Adipocyte (in vitro differentiated cells): ENCODE results near the gene WWC2.

Source experiments
- DNase-seq: peaks from one replicate; pipeline ENCODE4 v3.0.0-alpha.2; 2015; ENCODE audit warnings: low read depth
- H3K27me3 ChIP-seq: replicated peaks from 2 replicates; pipeline ENCODE4 v1.7.0; 2013; ENCODE audit warnings: mild to moderate bottlenecking, low read length, moderate library complexity; ENCODE audit not compliant: control insufficient read depth, insufficient read depth
- H3K36me3 ChIP-seq: 2 replicates; pipeline ENCODE4 v1.7.0; 2013; ENCODE audit warnings: low read length, mild to moderate bottlenecking, moderate library complexity; ENCODE audit not compliant: control insufficient read depth, insufficient read depth, severe bottlenecking
- H3K4me1 ChIP-seq: 2 replicates; pipeline ENCODE4 v1.7.0; 2013; ENCODE audit warnings: mild to moderate bottlenecking, low read length, moderate library complexity; ENCODE audit not compliant: control insufficient read depth, insufficient read depth
- H3K4me3 ChIP-seq: 2 replicates; pipeline ENCODE4 v1.7.0; 2013; ENCODE audit warnings: mild to moderate bottlenecking, low read length, moderate library complexity
- H3K9ac ChIP-seq: 2 replicates; pipeline ENCODE4 v1.7.0; 2013; ENCODE audit warnings: mild to moderate bottlenecking, low read length, moderate library complexity
- H3K9me3 ChIP-seq: 2 replicates; pipeline ENCODE4 v1.7.0; 2013; ENCODE audit warnings: mild to moderate bottlenecking, low read length, moderate library complexity; ENCODE audit not compliant: control insufficient read depth

Gene WWC2

DNA sequence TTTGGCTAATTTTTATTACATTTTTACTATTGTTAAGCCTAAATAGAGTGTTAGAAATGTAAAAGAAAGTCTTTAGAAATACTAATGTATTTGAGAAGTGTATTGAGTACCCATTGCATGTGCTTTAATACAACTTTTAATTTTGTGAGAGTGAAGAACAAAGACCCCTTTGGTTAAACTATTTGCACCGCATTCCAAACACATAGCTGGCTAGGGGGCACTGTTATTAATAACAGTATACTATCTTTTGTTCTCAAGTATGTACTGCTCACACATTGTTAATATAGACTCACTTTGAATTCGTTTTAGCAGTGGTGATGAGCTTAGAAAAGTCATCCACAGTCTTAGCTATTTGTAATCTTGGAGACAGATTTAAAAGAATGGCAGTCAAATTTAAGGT is 114.9 kb downstream of the WWC2 start:
- Histone ChIP-seq H3K36me3 (no peaks in the 10 kb centered on the region), H3K9ac (no peak overlapping the region), H3K27me3 (no peaks in the 10 kb centered on the region), H3K4me1 (no peaks in the 10 kb centered on the region), H3K4me3 (no peak overlapping the region), H3K9me3 (no peaks in the 10 kb centered on the region)
- DNase-seq: no peak

DNA sequence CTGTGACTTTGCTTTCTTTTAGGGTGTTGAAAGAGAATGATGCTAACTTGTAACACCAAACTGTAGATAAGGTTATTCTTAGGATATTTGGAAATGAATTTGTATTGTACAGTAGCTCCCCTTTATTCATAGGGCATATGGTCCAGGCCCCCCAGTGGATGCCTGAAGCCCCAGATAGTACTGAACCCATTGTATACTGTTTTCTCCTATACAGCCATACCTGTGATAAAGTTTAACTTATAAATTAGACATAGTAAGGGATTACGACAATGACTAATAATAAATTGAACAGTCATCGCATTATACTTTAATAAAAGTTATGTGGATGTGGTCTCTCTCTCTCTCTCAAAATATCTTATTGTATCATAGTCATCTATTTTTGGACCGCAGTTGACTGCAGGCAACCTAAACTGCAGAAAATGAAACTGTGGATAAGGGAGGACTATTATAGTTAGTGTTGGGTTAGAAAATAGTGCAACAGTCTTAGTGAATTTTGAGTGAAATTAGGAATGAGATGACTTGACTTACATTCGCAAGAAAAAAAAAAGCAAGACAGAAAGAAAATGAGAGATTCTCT is 115.9 kb downstream of the WWC2 start:
- Histone ChIP-seq H3K27me3 (no peaks in the 10 kb centered on the region), H3K9me3 (no peaks in the 10 kb centered on the region), H3K4me3 (no peak overlapping the region), H3K36me3 (no peaks in the 10 kb centered on the region), H3K9ac (no peak overlapping the region), H3K4me1 (peaks cover 4% of the 10 kb centered on the region)
- DNase-seq: no peak

DNA sequence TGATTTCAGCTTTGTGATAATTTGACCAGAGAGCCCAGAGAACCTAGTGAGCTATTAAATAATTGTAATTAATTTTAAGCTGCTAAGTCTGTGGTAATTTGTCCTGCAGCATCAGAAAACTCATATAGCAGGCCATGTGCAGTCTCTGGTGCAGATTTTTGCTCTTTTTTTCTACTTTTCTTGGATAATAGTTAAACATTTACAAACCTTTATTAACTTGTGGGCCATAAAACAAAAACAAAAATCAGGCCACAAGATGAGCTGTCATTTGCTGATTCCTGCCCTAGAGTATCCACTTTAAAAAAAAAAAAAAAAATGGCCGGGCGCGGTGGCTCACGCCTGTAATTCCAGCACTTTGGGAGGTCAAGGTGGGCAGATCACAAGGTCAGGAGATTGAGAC is 121.2 kb downstream of the WWC2 start:
- no peaks in the 10 kb centered on the region for H3K36me3 ChIP-seq
- H3K9me3 ChIP-seq: no peaks in the 10 kb centered on the region
- H3K9ac ChIP-seq: no peak overlapping the region
- no peak overlapping the region for H3K4me3 ChIP-seq
- H3K27me3 ChIP-seq: no peaks in the 10 kb centered on the region
- DNase-seq: no peak
- H3K4me1 ChIP-seq: peaks cover 4% of the 10 kb centered on the region

DNA sequence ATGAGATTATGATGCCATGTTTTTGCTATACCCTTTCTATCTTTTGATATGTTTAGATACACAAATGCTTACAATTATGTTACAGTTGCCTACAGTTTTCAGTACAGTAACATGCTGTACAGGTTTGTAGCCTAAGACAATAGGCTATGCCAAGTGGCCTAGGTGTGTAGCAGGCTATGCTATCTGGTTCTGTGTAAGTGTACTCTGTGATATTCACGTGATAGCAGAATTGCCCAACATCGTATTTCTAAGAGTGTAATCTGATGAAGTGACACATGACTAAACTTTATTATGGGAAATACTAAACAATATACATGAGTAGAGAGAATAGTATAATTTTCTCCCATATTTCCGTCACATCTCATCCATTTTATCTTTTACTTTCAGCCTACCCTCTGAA is 124.0 kb downstream of the WWC2 start:
- Histone ChIP-seq H3K4me1 (peaks cover 4% of the 10 kb centered on the region), H3K27me3 (no peaks in the 10 kb centered on the region), H3K4me3 (no peak overlapping the region), H3K9ac (no peak overlapping the region), H3K36me3 (no peaks in the 10 kb centered on the region), H3K9me3 (no peaks in the 10 kb centered on the region)
- no peak for DNase-seq

DNA sequence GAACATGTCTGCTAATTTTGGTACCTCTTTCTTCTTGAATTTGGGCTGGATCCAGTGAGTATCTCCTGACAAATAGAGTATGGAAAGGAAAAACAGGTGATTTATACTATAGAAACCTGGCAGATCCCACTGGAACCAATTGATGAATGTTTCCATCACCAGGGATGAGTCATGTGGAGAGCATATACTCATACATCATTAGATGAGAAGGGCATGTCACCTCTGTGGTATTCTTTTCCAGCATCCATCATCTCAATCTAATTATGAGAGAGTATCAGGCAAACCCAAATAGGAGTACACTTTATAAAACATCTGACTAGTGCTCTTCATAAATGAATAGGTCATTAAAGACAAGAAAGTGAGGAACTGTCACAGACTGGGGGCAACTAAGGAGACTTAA is 130.3 kb downstream of the WWC2 start:
- Histone ChIP-seq H3K9ac (no peak overlapping the region), H3K9me3 (no peaks in the 10 kb centered on the region), H3K27me3 (no peaks in the 10 kb centered on the region), H3K36me3 (peaks cover 3% of the 10 kb centered on the region), H3K4me1 (no peaks in the 10 kb centered on the region), H3K4me3 (no peak overlapping the region)
- no peak for DNase-seq

DNA sequence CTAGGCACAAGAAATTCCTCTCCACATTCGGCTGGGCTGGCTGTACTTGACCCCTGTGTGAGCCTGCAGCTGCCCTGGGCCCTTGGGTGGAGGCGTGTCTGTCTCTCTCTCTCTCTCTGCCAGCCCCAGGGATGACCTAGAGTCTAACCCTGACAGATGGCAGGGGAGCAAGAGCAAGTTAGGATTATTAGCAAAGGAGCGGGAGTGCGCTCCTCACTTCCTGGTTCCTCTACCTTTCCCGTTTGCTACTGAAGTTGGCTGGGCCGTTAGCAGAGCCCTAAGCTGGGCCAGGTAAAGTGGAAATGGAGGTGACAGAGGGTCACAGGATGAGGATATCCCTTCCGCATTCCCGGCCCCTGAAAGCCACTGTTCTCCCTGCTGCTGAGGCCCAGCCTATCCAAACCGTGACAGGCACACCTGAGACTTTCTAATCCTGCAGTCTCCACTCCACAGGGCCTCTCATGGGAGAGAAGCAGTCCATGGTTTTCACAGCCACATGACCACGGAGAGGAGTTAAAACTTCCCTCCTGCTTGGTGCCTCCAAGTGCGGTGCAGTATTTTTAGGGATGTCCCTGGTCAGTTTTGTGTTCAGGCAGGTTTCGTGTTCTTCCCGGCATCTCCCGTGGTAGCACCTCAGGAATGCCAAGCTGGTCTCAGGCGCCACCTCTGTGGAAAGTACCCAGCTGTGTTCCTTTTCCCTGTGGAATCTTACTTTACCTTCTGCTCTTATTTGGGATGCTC is 141.7 kb downstream of the WWC2 start:
- H3K9ac ChIP-seq: no peak overlapping the region
- no peaks in the 10 kb centered on the region for H3K4me1 ChIP-seq
- H3K36me3 ChIP-seq: peaks cover 17% of the 10 kb centered on the region
- no peaks in the 10 kb centered on the region for H3K27me3 ChIP-seq
- peaks cover 5% of the 10 kb centered on the region for H3K9me3 ChIP-seq
- no peak for DNase-seq
- H3K4me3 ChIP-seq: no peak overlapping the region

DNA sequence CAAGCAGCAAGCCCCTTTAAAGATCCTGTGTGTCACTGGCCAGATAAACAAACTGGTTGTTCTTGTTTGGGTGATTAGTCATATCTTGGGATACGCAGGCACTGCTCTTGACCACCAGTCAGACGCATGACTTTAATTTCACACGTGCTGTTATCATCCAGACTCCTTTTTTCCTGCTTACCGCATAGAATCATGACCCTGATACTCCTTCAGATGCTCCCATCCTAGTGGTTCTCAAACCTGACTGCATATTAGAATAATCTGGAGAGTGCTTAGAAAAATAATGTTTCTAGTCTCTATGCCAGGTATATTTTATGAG is 142.2 kb downstream of the WWC2 start:
- no peaks in the 10 kb centered on the region for H3K27me3 ChIP-seq
- H3K4me3 ChIP-seq: no peak overlapping the region
- peak; percentile 26 for DNase-seq
- no peaks in the 10 kb centered on the region for H3K4me1 ChIP-seq
- H3K9ac ChIP-seq: no peak overlapping the region
- peaks cover 20% of the 10 kb centered on the region for H3K36me3 ChIP-seq
- H3K9me3 ChIP-seq: peaks cover 5% of the 10 kb centered on the region

DNA sequence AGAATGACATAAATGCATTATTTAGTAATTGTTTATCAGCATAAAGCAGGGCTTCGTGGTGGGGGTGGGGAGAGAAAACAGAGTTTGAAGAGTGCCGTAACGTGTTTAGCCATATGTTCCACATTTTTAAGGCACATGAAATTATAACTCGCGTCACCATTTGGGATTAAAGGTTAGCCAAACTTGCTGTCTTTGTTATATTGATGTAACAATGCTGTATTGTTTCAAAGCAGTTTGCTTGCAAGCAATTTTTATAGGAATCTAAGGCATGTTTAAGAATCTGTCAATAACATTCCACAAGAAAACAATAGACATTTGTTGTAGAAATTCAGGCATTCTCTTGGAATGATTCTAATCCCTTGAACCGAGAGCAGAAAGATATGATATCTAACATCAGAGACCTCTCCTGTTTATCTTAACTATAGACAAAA is 142.7 kb downstream of the WWC2 start:
- peaks cover 25% of the 10 kb centered on the region for H3K36me3 ChIP-seq
- H3K9ac ChIP-seq: no peak overlapping the region
- H3K4me3 ChIP-seq: no peak overlapping the region
- H3K4me1 ChIP-seq: no peaks in the 10 kb centered on the region
- peaks cover 2% of the 10 kb centered on the region for H3K9me3 ChIP-seq
- no peaks in the 10 kb centered on the region for H3K27me3 ChIP-seq
- no peak for DNase-seq

DNA sequence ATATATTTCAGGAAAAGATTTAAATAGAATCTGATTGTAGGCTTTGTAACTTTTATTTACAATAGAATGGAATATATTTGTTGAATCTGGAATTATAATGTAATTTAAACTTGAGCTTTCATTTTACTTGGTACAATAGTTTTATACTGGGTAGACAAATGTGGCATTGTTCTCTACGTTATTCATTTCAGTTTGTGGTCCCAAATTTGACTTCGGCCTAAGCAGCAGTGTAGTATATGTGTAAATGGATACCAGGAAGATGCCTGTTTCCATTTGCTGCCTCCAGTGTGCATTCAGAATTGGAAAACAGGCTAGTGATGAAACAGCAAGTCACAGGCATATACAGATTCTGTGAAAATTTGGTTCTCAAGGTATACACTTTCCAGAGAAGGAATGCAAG is 143.2 kb downstream of the WWC2 start:
- no peak overlapping the region for H3K9ac ChIP-seq
- H3K4me1 ChIP-seq: no peaks in the 10 kb centered on the region
- no peak overlapping the region for H3K4me3 ChIP-seq
- no peaks in the 10 kb centered on the region for H3K9me3 ChIP-seq
- DNase-seq: peak; percentile 30
- no peaks in the 10 kb centered on the region for H3K27me3 ChIP-seq
- H3K36me3 ChIP-seq: peaks cover 27% of the 10 kb centered on the region

DNA sequence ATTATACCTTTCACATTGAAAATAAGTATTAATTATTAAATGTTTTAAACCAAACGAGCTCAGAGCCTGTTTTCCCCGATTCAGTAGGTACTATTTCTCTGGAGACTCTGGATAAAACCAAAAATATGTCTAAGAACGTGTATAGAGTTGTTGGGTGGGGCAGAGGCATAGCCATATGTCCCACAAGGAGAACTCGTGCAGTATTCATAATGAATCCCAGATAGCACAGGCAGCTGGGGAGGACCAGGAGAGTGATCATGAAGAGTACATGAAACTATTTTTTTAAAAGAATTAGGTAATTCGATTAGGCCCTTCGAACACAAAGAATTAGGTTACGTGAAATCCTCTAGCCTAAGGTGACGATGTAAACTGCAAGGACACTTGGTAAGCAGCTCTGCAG is 145.0 kb downstream of the WWC2 start:
- H3K9ac ChIP-seq: no peak overlapping the region
- H3K4me3 ChIP-seq: no peak overlapping the region
- no peaks in the 10 kb centered on the region for H3K9me3 ChIP-seq
- no peaks in the 10 kb centered on the region for H3K4me1 ChIP-seq
- no peak for DNase-seq
- no peaks in the 10 kb centered on the region for H3K27me3 ChIP-seq
- peaks cover 34% of the 10 kb centered on the region for H3K36me3 ChIP-seq

DNA sequence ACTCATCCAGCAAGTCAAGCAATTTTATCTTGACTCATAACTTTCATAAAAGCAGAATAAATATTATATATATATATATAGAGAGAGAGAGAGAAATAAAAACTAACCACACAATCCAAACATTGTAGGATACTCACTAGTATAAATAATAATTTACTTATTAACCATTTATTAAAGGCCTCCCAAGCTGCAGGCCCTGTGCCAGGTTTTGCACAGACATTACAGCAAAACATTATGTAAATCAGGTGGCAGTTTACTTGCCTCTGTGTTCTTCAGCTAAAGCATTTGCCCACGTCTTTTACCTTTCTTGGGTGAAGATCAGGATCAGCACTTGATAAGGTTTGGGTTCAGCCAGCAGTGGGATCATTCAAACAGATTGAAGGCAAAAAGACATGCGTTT is 145.4 kb downstream of the WWC2 start:
- Histone ChIP-seq H3K27me3 (no peaks in the 10 kb centered on the region), H3K4me1 (no peaks in the 10 kb centered on the region), H3K9me3 (no peaks in the 10 kb centered on the region), H3K9ac (no peak overlapping the region), H3K36me3 (peaks cover 34% of the 10 kb centered on the region), H3K4me3 (no peak overlapping the region)
- DNase-seq: no peak

DNA sequence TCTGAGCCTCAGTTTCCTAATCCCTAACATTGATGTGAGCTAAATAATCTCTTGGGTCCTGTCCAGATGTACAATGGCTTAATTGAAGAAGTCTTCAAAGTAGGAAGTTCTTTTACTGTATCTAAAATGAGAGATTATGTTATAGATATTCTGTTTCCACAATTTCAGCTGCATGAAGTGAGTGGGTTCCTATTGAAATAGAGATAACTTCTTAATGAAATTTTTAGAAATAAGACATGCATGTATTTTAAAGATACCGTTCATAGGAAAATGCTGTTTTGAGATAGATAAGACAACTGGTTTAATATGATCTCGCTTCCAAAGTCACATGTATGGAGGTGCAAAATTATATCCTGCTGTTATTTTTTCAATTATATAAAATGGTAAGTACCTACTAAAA is 149.1 kb downstream of the WWC2 start:
- Histone ChIP-seq H3K9ac (no peak overlapping the region), H3K4me3 (no peak overlapping the region), H3K27me3 (no peaks in the 10 kb centered on the region), H3K9me3 (no peaks in the 10 kb centered on the region), H3K4me1 (no peaks in the 10 kb centered on the region), H3K36me3 (peaks cover 42% of the 10 kb centered on the region)
- DNase-seq: no peak
